ENCODE results near the gene DNM1L. TPM values are rescaled to one million over a fixed set of nuclear protein-coding genes. Genes with fewer than 3 reads are reported as not detected.
A peak's percentile ranks its signal among the peaks of the same experiment; 100 is the strongest.

DNM1L gene
- total and polyA plus RNA-seq, 9 of the 15 experiments (the other 6 are each of a cell fraction or from before 2014, with no cell fraction given), result 24.1 to 82.8 (median 61.5) TPM

DNA sequence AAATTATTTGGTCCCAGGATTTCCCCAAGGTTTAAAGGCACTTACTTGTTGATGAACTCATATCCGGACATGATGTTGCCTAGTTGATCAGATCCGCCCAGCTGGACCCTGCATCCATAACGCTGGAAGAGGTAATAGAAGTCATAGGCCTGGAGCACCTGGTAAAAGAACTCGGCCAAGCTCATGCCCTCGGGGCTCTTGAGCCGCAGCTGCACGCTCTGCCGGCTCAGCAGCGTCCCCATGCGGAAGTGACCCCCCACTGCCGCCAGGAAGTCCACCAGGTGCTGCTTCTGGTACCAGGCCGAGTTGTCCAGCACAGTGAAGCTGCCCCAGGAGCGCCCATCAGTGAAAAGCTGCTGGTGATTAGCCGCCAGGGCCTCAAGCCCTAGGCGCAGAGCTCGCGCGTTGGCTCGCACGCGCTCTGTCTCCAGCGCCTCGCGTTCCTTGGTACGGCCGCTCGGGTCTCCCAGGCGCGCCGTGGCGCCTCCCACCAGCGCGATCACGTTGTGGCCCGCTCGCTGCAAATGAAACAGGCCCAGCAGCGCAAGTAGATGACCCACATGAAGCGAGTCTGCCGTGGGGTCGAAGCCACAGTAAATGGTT lies 76.1 kb downstream of the DNM1L start (continued):
- no peak for TF ChIP-seq IFI16 (CRISPR knock-in tag; IDR thresholded peaks at IDR 0.05)
- no peak for TF ChIP-seq BRCA1 (IDR thresholded peaks at IDR 0.05)
- 0 out of 2 replicates have a peak, but pooled peaks have one; percentile 43 for TF ChIP-seq BRCA1 (CRISPR knock-in tag; IDR thresholded peaks at IDR 0.05)
- TF ChIP-seq RAD21 (CRISPR knock-in tag; conservative IDR thresholded peaks at IDR 0.05 in 1 of 2, IDR thresholded peaks at IDR 0.05 in 1 of 2), result peak; percentile 63 to 74
- peak in 2 of 3 experiments; percentile 17 to 45 for TF ChIP-seq YY1 (IDR thresholded peaks at IDR 0.05; ENCODE audit: borderline replicate concordance in 1 of 3, control insufficient read depth in 1 of 3, extremely low read depth in 1 of 3, insufficient read depth in 3 of 3, insufficient read length in 1 of 3, insufficient replicate concordance in 2 of 3, low read depth in 1 of 3, low read length in 2 of 3)
- peak; percentile 88; the same call in 1 of the 2 replicates for TF ChIP-seq RBFOX2 (IDR thresholded peaks at IDR 0.05; ENCODE audit: low read depth, low read length)
- peak; percentile 81 for TF ChIP-seq FIP1L1 (IDR thresholded peaks at IDR 0.05; ENCODE audit: low read depth, low read length, poor library complexity, severe bottlenecking)
- TF ChIP-seq DACH1 (IDR thresholded peaks at IDR 0.05; ENCODE audit: partially characterized antibody), result peak; percentile 25
- peak; percentile 28; the same call in 1 of the 2 replicates for TF ChIP-seq FOSL1 (tag; conservative IDR thresholded peaks at IDR 0.05)
- no peak for TF ChIP-seq SMAD2 (IDR thresholded peaks at IDR 0.05; ENCODE audit: low read depth, low read length)
- peak; percentile 89 for TF ChIP-seq ZFX (CRISPR knock-in tag; IDR thresholded peaks at IDR 0.05)
- 0 out of 2 replicates have a peak, but pooled peaks have one; percentile 16 for TF ChIP-seq DPF2 (IDR thresholded peaks at IDR 0.05)
- peak; percentile 38 for TF ChIP-seq CCNT2 (IDR thresholded peaks at IDR 0.05; ENCODE audit: borderline replicate concordance, extremely low read depth, insufficient read length, low read depth, low read length)
- peak; percentile 87; the same call in 1 of the 2 replicates for TF ChIP-seq KAT7 (CRISPR knock-in tag; IDR thresholded peaks at IDR 0.05; ENCODE audit: borderline replicate concordance)
- TF ChIP-seq, protein P1, sequence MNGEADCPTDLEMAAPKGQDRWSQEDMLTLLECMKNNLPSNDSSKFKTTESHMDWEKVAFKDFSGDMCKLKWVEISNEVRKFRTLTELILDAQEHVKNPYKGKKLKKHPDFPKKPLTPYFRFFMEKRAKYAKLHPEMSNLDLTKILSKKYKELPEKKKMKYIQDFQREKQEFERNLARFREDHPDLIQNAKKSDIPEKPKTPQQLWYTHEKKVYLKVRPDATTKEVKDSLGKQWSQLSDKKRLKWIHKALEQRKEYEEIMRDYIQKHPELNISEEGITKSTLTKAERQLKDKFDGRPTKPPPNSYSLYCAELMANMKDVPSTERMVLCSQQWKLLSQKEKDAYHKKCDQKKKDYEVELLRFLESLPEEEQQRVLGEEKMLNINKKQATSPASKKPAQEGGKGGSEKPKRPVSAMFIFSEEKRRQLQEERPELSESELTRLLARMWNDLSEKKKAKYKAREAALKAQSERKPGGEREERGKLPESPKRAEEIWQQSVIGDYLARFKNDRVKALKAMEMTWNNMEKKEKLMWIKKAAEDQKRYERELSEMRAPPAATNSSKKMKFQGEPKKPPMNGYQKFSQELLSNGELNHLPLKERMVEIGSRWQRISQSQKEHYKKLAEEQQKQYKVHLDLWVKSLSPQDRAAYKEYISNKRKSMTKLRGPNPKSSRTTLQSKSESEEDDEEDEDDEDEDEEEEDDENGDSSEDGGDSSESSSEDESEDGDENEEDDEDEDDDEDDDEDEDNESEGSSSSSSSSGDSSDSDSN (IDR thresholded peaks at IDR 0.05; ENCODE audit: borderline replicate concordance in 1 of 2, low read depth in 2 of 2, low read length in 2 of 2), result peak in 1 of 2 experiments; percentile 64; a peak in 1 of 4 replicates
- TF ChIP-seq FOXM1 (IDR thresholded peaks at IDR 0.05; ENCODE audit: low read depth), result no peak
- no peak for TF ChIP-seq FOXM1 (CRISPR knock-in tag; IDR thresholded peaks at IDR 0.05; ENCODE audit: low read depth)
- TF ChIP-seq ZNF830 (CRISPR knock-in tag; IDR thresholded peaks at IDR 0.05), result no peak
- TF ChIP-seq NR2C1 (IDR thresholded peaks at IDR 0.05), result no peak
- TF ChIP-seq NR2C1 (tag; IDR thresholded peaks at IDR 0.05), result no peak
- TF ChIP-seq ZNF282 (CRISPR knock-in tag; IDR thresholded peaks at IDR 0.05), result no peak
- 0 out of 2 replicates have a peak, but pooled peaks have one; percentile 55 for TF ChIP-seq ZNF431 (CRISPR knock-in tag; IDR thresholded peaks at IDR 0.05)
- 0 out of 2 replicates have a peak, but pooled peaks have one; percentile 49 for TF ChIP-seq TGIF2 (CRISPR knock-in tag; IDR thresholded peaks at IDR 0.05)
- no peak for TF ChIP-seq PCBP2 (IDR thresholded peaks at IDR 0.05; ENCODE audit: low read depth, low read length, poor library complexity, severe bottlenecking)
- TF ChIP-seq, protein P2, sequence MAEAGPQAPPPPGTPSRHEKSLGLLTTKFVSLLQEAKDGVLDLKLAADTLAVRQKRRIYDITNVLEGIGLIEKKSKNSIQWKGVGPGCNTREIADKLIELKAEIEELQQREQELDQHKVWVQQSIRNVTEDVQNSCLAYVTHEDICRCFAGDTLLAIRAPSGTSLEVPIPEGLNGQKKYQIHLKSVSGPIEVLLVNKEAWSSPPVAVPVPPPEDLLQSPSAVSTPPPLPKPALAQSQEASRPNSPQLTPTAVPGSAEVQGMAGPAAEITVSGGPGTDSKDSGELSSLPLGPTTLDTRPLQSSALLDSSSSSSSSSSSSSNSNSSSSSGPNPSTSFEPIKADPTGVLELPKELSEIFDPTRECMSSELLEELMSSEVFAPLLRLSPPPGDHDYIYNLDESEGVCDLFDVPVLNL (CRISPR knock-in tag; IDR thresholded peaks at IDR 0.05; ENCODE audit: low read depth), result no peak
